Neural progenitor cell (in vitro differentiated cells): ENCODE data around the gene PSD4.

Experiments used
- CTCF ChIP-seq: fragments of 200-600 bp; sonication (generic); IDR thresholded peaks from 2 replicates; pipeline ENCODE4 v1.5.1; 2017; ENCODE audit warnings: antibody characterized with exemption, mild to moderate bottlenecking
- EZH2 ChIP-seq: fragments of 200-600 bp; sonication (generic); IDR thresholded peaks from 2 replicates; pipeline ENCODE4 v1.6.1; 2017; ENCODE audit warnings: antibody characterized with exemption, mild to moderate bottlenecking, moderate library complexity

DNA sequence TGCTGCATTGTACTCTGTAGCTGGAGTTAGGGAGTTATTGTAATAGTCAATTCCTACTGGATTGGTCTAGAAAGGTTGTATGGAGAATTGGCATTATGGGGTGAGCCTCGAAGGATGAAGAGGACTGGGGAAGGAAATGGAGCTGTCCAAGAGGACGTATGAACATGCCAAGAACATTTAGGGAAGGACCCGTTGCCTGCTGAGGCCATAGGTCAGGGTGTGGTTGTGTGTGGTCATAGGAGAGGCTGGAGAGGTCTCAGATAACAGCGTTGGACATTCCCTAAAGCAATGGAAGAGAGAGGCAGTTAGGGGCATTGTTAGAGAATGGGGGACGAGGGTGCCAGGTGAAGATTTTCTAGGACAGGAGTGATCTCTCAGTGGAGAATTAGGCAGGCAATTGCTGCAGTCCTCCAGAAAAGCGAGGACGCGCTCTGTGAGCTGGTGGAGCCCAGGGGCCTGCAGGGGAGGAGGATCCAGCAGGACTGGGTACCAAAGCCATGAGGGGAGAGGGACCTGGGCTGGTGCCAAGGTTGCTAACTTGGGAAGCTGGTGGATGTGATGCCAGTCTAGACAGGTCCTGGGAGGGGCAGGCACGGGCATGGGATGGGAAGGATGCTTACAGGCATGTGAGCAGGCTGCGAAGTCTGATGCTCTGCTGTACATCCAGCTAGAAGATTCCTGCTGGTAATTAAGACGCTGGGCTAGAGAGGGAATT lies 9.4 kb upstream of the PSD4 start:
- TF ChIP-seq CTCF (no peak), EZH2 (no peak)
